NCI-H1694 (cell line): ENCODE data around the gene LMO7.

ENCODE experiments used
- DNase-seq: peaks from one replicate; lab custom pipeline; 2025; lab: John Stamatoyannopoulos, UW

The LMO7 gene

GRCh38 chr13:75635828-75636435 lies at the start of gene LMO7:
Gene LMO7 (plus strand): TSS chr13:75636330. CDS start chr13:75636658, 328 bp downstream.
- no peak for DNase-seq

GRCh38 chr13:75587679-75588078 lies 48.5 kb upstream of the LMO7 start:
- no peak for DNase-seq

GRCh38 chr13:75596657-75597182 lies 39.4 kb upstream of the LMO7 start:
- no peak for DNase-seq

- DNase-seq = no peak
These were observed 35.8 kb upstream of the LMO7 start for GRCh38 chr13:75600371-75600770.

GRCh38 chr13:75603038-75603437 lies 33.1 kb upstream of the LMO7 start:
- DNase-seq = no peak

- DNase-seq = no peak
These were observed 28.7 kb upstream of the LMO7 start for GRCh38 chr13:75607447-75607846.

- DNase-seq = no peak
These were observed 25.7 kb upstream of the LMO7 start for GRCh38 chr13:75610466-75610865.

- no peak for DNase-seq
These were observed 23.8 kb upstream of the LMO7 start for GRCh38 chr13:75612354-75612753.

- DNase-seq = no peak
These were observed 18.9 kb upstream of the LMO7 start for GRCh38 chr13:75617230-75617629.

GRCh38 chr13:75618308-75618707 lies 17.8 kb upstream of the LMO7 start:
- DNase-seq = no peak

- no peak for DNase-seq
These were observed 16.1 kb upstream of the LMO7 start for GRCh38 chr13:75620020-75620419.

GRCh38 chr13:75621147-75621546 lies 15.0 kb upstream of the LMO7 start:
- no peak for DNase-seq

- DNase-seq = no peak
These were observed 7.3 kb upstream of the LMO7 start for GRCh38 chr13:75628801-75629200.

- DNase-seq = no peak
These were observed 2.8 kb upstream of the LMO7 start for GRCh38 chr13:75633285-75633684.

GRCh38 chr13:75635101-75635827 lies 866 bp upstream of the LMO7 start:
- no peak for DNase-seq

GRCh38 chr13:75636436-75637180 lies 478 bp downstream of the LMO7 start:
- DNase-seq = no peak

GRCh38 chr13:75637181-75637750 lies 1.1 kb downstream of the LMO7 start:
- no peak for DNase-seq

- DNase-seq = no peak
These were observed 3.3 kb downstream of the LMO7 start for GRCh38 chr13:75639454-75639853.

- DNase-seq = no peak
These were observed 4.9 kb downstream of the LMO7 start for GRCh38 chr13:75641026-75641425.

GRCh38 chr13:75643182-75643581 lies 7.1 kb downstream of the LMO7 start:
- DNase-seq = no peak

- no peak for DNase-seq
These were observed 7.6 kb downstream of the LMO7 start for GRCh38 chr13:75643693-75644092.

GRCh38 chr13:75645141-75645540 lies 9.0 kb downstream of the LMO7 start:
- no peak for DNase-seq
